Choroid plexus epithelial cell (primary cell): Measurements from ENCODE around the gene TAF15.

ENCODE experiments used
- DNase-seq: peaks from one replicate; pipeline ENCODE4 v3.0.0-alpha.2; 2010; ENCODE audit warnings: low read depth
- H3K4me3 ChIP-seq: 2 replicates; pipeline ENCODE4 v1.5.1; 2011; ENCODE audit warnings: low read depth, mild to moderate bottlenecking, control low read depth, low read length, moderate library complexity
- CTCF ChIP-seq: conservative IDR thresholded peaks from 2 replicates; pipeline ENCODE4 v1.5.1; 2011; ENCODE audit warnings: low read depth, mild to moderate bottlenecking, control low read depth, inconsistent platforms, low read length, moderate library complexity

The TAF15 gene

GRCh38 chr17:35849469-35850348 is 40.4 kb downstream of the TAF15 start:
- no peak overlapping the region for H3K4me3 ChIP-seq
- TF ChIP-seq CTCF: peak; percentile 89
- DNase-seq: peak; percentile 92

DNA sequence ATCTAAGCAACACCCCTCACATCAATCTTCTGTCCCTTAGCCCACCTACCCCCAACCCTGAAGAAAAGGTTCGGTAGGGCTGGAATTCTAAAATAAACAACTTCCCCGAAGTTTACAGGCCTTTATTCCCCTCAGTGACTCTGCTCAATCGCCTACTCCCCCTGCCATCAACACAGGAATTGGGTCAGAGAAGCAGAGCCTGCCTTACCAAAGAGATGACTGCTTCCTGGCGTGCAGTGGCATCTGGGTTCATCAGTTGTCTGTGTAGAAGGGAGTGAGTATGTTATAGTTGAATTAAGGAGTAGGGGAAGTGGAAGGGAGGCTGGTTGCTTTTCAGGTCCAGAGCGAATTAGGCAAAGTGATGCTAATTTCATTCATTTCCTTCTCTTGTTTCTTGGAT is 46.7 kb downstream of the TAF15 start:
- no peak overlapping the region for H3K4me3 ChIP-seq
- TF ChIP-seq CTCF: no peak
- no peak for DNase-seq

DNA sequence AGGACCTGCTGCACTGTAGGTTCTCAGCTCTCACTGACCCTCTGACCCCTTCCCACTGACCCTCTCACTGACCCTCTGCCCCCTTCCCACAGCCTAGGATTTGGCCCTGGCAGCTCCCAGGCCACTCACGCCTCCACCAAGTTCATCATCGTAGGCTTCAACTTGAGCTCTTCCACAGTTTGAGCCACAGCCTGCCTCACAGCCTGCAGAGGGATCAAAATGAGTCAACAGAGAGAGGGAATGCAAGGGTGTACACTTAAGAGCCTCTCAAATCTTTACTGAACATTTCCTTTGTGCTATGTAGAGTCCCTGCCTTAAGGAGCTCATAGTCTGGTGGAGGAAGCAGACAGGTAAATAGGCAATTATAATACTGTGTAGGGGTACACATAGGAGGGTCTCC is 47.3 kb downstream of the TAF15 start:
- TF ChIP-seq CTCF: no peak
- no peak for DNase-seq
- H3K4me3 ChIP-seq: no peak overlapping the region

- no peak for TF ChIP-seq CTCF
- DNase-seq: no peak
- no peak overlapping the region for H3K4me3 ChIP-seq
These were observed 55.6 kb downstream of the TAF15 start for GRCh38 chr17:35864853-35865252.

GRCh38 chr17:35865412-35866340 is 56.4 kb downstream of the TAF15 start:
- no peak overlapping the region for H3K4me3 ChIP-seq
- peak; percentile 61 for DNase-seq
- no peak for TF ChIP-seq CTCF

GRCh38 chr17:35866341-35866950 is 57.2 kb downstream of the TAF15 start:
- TF ChIP-seq CTCF: no peak
- peak; percentile 45 for DNase-seq
- H3K4me3 ChIP-seq: no peak overlapping the region
